Activated CD4-positive, CD25-positive, alpha-beta regulatory T cell (primary cell): ENCODE measurements around the gene LBX2.
"Not testable (repeated sequence)": the region's sequence is repeated elsewhere in the genome, so short reads cannot be mapped to it uniquely, and the experiment has no call there.

Source experiments
- DNase-seq, 4 experiments: peaks; one replicate each; lab custom pipeline; 2025; lab: John Stamatoyannopoulos, UW

Gene LBX2

DNA sequence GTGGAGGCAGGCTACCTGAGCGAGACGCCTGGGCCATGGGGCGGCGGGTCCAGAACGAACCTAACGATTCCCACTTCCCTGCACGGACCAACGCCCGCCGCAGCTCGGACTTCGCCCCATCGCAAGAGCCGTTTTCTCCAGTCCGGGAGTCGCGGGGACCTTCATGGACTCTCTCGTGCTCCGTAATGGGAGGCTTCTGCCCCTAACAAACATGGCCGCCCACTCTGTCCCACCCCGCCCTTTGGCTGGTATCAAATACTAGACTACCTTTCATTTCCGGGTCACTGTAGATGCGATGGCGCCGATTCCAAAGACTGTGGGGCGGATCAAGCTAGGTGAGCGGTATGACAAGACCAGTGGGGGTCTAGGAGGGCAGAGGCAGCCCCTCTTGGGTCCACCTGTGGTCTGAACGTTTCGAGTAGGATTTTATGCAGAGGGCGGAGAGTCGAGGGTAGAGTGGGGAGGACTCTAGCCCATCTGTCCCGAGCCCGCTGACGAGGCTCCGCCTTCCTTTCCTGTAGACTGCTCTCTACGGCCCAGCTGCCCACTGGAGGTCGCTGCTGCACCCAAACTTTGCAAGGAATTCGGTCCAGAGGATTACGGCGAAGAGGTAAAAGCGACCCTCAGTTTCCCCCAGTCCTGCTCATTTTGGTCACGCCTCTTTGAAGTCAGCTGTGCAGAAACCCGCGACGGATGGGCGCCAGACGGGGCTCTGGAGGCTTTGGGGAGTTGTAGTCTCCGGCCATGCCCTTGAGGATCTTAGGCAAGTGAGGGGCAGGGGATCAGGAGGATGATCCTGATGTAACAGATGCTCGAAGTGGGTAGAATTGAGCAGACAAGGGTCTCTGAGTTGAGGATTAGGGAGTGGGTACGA is 16.4 kb downstream of the LBX2 start, which contains the start of the genes CCDC142 and TTC31:
Gene CCDC142, minus strand, starts transcription at position 198 of the 874 bp plus-strand sequence. Its CDS starts 161 bp downstream, at position 37.
Gene TTC31, plus strand, starts transcription at position 281 of the 874 bp plus-strand sequence. Its CDS starts 15 bp downstream, at position 296.
- DNase-seq, result peak; percentile 83 to 87 (median 85)

DNA sequence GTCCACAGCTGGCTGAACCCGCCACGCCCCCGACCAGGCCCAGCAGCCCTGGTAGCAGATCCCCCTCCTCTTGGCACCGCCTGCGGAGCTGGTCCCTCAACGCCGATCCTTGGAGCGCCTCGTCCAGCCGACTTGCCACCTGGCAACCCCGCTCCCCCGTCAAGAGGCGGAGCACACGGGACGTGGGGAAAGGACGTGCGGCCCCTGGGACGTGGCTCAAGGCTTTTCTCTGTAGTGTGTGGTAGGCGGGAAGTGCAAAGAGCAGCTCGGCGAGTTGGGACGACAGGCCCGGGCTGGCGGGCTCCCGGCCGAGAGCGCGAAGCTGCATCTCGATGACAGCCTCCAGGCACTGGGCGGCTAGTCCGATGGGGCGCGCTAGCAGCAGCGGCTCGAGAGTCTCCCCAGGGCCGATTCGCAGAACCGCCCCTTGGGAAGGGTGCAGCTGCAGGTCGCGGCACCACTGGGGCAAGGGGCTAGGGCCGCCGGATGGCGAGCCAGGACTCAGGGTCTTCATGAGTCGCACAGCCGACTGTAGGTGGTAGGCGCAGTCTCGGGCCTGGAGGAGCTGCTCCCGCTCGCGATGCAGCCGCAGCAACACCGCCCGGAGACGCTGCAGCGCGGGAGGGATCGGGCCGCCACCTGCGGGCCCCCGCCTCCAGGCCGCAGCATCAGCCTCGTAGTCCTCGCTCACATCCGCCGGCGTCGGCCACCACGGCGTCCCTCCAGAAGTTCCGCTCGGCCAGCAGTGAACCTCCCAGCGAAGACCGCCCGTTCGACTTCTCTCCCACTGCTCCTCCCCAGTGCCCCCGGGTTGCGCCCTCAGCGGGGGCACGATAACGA is 17.2 kb downstream of the LBX2 start:
- peak in 3 of 4 experiments; percentile 39 to 52 (median 43) for DNase-seq

DNA sequence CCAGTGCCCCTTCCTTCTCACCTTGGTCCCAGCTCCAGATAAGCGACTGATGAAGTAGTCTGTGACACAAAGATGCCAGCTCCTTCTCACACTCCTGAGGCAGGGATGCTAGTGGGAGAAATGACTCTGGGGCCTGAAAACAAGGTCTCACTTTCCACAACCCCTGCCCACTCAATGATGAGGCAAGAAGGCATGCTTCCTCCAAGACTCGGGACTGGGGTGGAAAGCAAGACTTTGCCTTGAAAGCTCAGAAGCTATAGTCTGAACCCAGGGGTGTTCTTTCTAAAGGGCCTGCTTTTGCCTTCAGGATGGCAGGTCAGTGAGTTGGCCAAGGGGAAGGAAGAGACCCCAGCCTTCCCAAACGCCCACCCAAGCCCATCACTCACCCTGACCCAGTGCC is 18.0 kb downstream of the LBX2 start:
- DNase-seq, result no peak

DNA sequence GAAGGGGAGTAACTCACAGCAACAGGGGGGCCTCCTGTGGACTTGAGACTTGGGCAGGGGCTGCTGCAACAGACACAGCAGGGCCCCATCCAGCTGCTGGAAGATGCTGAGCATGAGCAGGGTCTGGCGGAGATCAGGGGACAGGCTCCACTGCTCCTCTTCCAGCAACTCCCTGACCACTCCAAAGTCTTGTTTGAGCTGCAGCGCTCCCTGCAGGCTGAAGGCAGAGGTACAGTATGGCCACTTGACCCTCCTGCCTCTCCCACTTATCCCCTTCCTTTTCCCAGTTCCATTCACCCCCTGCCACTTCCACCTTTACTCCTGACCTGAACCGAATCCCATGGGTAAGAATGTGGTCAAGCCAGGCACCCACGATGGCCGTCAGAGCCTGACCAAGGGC is 24.5 kb downstream of the LBX2 start:
- DNase-seq, result no peak

DNA sequence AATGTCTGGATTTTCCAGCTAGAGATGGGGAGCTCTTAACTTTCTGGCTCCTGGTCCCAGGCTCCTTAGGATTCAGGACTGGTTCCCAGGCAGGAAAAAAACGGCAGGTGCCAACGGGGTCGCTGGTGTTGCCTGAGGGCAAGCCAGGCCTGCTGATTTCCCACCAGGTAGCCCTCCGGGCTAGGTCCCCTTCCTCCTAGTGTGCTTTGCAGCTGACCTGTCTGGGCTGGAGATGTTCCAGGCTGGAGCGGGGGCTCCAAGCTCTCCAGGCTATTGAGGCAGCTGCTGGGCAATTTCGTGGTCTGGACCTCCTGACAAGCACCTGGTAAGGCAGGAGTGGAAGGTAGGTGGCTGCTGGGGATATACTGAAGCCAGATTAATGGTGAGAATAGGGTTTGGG is 24.9 kb downstream of the LBX2 start:
- DNase-seq, result no peak

DNA sequence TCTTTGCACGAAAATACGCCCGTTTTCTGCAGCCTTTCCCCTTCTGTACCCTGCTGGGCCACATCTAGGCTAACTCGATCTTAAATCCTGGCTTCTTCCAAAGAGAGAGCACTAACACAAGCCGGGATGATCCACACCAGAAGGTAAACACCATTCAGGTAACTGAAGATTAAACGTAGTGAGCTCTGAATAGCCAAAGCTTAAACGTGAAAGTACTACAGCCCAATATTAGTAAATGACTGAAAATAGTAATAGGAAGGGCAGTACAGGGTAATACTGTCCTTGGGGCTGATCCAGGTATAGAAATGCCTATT is 26.5 kb downstream of the LBX2 start:
- DNase-seq, result no peak

DNA sequence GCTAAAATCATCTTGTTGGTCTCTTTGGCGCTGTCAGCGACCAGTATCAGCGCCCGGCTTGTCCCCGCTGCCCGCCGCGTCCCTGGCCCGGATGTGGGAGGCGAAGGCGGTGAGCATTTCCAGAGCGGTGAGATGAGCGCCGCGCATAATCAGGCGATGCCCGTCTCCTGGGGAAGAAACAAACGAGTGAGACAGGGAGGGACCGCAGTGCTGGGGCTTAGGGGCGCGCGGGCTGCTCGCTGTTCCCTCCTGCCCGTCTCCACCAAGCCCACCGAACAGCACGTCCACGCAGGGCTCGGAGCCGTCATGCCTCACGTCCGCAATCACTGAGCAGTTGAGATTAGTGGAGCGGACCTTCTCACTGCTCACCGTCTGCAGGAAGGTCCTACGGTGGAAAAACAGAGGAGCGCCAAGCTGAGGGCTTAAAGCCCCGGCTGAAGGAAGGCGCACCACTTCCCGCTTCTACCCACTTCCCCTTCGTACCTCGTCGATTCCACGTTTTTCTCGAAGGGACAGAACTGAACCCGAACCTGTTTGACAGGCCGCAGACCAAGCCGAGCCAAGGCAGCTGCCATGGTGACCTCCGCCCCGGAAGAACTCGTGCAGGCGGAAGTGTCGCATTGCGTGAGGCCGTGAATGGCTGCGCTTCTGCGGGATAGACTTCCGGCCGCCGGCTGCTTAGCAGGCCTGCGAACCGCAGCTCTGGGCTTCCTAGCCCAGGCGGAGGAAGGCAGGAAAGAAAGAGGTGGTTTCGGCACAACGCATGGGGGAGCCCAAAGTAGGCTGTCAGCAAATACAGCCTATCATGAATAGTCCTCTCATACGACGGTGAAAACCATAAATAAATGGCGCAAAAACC is 27.1 kb downstream of the LBX2 start, which contains the start of gene MRPL53:
Gene MRPL53, minus strand, starts transcription at position 595 of the 859 bp plus-strand sequence. Its CDS starts 20 bp downstream, at position 575.
- peak; percentile 91 to 96 (median 96) for DNase-seq

DNA sequence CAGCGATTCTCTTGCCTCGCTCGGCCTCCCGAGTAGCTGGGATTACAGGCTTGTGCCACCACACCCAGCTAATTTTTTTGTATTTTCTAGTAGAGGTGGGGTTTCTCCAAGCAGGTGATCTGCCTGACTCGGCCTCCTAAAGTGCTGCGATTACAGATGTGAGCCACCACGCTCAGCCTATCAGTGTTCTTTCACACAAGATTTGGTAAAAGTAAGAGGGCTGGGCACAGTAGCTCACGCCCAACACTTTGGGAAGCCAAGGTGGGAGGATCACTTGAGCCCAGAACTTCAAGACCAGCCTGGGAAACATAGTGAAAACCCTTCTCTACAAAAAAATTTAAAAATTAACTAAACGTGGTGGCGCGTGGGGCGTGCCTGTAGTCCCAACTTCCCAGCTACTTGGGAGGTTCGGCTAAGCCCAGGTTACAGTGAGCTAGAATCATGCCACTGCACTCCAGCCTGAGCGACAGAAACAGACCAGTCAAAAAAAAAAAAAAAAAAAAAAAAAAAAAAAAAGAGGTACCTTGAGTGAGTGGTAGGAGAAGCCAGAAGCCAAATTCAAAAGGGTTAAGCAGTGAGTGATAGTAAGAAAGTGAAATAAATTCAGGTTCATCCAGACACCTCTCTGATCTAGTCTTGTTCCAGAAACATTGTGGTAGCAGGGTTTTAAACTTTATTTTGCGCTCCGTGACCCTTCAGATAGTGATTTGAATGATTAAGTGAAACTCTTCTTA is 27.9 kb downstream of the LBX2 start:
- no peak for DNase-seq

DNA sequence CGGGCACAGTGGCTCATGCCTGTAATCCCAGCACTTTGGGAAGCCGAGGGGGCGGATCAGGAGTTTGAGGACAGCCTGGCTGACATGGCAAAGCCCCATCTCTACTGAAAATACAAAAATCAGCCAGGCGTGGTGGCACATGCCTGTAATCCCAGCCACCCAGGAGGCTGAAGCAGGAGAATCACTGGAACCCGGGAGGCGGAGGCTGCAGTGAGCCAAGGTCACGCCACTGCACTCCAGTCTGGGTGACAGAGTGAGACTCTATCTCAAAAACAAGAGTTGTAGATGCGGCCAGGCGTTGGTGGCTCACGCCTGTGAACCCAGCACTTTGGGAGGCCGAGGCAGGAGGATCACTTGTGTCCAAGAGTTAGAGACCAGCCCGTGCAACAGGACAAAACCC is 28.7 kb downstream of the LBX2 start:
- DNase-seq, result not testable (repeated sequence)

DNA sequence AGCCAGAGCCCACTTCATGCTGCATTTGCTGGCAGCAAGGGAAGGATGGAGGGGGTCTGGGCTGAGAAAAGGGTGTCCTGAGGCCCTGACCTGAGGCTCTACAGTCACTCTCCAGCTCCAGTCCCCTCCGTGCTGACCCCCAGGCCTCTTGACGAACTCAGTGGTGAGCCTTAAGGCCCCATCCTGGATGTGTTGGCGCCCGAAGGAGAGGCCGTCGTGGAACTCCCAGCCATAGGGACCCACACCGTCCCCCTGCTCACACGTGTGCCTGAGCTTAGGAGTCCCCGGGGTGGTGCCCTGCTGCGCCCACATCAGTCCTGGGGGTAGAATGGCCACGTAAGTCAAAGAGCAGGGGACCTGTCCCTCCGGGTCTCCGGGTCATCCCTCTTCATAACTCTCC is 35.0 kb downstream of the LBX2 start:
- DNase-seq, result no peak

DNA sequence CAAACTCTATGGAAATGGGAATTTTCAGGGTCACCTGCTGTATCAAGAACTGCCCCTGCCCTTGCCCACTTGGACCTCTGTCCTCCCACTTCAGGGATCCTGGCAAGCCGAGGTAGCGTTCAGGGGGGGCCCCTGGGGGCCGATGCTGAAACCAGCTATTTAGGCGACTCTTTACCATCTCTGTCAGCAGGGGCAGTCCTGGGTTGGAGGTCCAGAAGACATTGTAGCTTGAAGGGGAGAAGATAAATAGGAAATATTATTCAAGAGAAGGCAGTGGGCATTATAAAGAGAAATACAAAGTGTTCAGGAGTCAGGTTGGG is 36.7 kb downstream of the LBX2 start:
- no peak for DNase-seq

DNA sequence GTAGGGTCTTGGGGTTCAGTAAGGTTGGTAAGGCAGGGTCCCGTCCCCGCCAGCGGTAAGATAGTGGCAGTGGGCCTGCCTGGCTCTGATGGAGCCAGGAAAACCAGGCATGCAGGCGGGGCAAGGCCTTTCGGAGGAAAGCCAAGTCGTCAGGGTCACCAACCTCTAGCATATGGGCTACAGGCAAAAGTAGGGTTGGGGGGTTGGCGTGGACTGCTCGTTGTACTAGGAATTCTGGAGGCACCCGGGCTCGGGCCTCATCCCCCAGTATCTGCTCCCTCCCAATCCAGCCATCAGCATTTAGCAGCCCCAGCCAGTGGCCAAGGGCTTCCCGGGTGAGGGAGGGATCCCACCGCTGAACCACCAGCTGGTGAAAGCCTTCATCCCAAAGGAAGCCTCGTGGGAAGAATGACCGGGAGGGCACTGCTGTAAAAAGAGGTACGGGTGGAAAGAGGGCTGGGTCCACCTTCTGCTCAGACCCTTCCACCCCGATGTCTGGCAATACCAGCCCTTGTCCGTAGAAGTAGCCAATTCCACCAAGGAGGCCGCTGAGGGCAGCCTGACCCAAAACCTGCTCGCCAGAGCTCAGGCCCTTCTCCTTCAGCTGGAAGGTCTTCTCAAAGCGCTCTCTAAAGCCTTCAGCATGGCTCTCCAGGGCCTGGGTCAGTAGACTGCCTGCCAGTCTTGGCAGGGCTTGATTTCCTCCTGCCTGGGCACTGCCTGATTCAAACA is 37.2 kb downstream of the LBX2 start:
- no peak for DNase-seq

DNA sequence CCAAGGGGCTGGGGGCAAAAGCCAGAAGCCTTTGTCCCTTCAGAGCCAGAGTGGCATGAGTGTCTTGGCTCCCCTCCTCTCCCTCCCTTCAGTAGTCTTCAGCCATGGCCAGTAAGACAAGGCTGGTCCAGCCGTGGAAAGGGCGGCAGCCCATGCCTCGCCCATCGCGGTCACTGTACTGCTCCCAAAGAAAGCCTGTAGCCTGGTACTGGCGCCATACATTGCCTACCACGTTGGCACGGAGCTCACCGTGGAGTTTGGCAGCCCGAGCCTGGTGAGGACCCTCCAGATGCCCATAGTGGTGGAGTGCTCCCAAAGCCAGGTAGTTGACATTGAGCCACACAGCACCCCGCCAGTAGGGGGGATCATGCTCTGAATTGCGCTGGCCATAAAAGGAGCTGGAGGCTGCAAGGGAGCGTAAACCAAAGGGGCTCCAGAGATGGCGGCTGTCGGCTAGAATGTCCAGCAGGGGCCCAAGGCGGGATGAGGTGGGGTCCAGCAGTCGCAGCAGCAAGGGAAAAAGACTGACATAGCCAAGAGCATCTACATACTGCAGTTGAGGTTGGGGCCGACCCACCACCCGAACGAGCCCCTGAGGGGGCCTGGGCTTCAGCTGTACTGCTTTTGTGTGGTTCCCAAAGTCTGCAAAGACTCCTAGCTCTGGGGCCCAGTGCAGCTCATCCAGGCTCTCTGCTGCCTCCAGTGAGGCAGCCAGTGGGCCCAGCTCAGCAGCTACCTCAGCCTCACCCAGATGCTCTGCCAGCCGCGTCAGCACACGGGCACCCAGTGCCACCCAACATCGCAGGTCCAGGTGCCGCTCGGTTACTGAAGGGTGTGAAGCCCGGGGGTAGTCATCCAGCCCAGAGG is 38.0 kb downstream of the LBX2 start:
- no peak for DNase-seq

DNA sequence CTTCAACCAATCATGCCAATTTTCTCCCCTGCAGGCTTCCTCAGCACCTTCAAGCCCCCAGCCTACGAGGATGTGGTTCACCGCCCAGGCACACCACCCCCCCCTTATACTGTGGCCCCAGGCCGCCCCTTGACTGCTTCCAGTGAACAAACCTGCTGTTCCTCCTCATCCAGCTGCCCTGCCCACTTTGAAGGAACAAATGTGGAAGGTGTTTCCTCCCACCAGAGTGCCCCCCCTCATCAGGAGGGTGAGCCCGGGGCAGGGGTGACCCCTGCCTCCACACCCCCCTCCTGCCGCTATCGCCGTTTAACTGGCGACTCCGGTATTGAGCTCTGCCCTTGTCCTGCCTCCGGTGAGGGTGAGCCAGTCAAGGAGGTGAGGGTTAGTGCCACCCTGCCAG is 39.2 kb downstream of the LBX2 start:
- DNase-seq, result not testable (repeated sequence)

DNA sequence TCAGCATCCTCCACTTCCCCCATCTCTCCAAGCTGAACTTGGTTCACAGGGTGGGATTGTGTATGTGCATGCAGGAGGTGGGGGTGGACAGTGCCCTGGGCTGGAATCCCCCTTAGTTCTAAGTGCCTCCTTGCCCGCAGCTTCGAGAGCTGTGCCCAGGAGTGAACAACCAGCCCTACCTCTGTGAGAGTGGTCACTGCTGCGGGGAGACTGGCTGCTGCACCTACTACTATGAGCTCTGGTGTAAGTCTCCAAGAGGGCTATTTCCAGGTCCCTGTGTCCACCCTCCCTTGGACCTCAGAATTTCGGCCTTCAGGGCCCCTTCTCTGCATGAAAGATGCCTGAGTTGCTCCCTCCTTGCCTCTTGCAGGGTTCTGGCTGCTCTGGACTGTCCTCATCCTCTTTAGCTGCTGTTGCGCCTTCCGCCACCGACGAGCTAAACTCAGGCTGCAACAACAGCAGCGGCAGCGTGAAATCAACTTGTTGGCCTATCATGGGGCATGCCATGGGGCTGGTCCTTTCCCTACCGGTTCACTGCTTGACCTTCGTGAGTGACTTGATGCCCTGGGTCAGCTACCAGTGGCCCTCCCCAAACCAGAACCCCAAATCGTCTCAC is 39.8 kb downstream of the LBX2 start:
- not testable (repeated sequence) for DNase-seq

DNA sequence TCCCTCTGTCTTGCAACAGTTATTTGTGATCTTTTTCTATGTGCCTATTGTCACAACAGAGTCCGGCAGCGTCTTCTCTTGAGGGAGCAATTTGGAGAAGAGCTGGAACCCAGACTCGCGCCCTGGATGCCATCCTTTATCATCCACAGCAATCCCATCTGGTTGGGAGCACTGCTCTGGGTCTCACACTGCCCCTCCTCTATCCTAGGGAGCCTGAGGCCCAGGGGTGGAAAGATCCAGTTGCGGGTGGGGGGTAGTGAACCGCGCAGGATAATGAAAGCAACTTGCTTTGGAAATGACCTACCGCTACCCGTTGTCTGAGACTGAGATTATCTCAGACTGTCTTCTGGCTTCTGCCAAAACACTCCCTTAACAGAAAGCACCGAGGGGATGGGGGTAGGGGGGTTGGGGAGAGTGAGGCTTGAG is 40.5 kb downstream of the LBX2 start:
- no peak for DNase-seq

DNA sequence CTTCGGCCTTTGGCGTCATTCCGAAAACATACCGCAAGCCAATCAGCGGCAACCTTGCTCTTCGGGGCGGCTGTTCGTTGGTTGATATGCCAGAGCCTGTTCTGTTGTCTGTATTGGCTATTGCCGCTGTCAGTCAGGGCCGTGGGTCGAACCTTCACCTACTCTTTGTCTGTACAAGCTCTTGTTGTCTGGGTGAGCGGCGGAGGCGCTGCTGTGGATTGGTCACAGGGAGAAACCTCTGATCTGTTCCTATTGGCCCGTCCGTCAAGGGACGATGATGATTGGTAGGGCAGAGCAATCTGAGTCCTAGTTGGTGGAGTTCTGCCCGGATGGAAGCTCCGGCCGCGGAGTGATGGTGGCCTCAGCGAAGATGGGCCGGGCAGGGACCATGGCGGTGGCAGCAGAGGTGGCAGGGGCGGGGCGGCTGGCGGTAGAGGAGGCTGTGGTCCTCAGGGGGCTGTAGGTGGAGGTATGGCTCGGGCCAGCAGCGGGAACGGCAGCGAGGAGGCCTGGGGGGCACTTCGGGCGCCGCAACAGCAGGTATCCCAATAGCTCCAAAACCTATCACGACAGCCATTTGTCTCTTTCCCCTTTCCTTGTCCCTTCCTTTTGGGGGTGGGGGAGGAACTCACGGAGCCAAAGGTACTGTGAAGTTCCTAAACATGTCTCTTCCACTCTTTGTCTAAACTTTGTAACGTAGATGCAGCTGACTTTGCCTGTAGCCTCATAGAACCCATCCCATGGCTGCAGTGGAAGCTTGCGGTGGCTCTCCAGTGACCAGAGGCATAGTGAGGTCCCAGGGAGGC is 41.1 kb downstream of the LBX2 start, which contains the start of gene WBP1:
Gene WBP1, plus strand, starts transcription at position 307 of the 806 bp plus-strand sequence. Its CDS starts 165 bp downstream, at position 472.
- peak; percentile 93 to 96 (median 94) for DNase-seq

DNA sequence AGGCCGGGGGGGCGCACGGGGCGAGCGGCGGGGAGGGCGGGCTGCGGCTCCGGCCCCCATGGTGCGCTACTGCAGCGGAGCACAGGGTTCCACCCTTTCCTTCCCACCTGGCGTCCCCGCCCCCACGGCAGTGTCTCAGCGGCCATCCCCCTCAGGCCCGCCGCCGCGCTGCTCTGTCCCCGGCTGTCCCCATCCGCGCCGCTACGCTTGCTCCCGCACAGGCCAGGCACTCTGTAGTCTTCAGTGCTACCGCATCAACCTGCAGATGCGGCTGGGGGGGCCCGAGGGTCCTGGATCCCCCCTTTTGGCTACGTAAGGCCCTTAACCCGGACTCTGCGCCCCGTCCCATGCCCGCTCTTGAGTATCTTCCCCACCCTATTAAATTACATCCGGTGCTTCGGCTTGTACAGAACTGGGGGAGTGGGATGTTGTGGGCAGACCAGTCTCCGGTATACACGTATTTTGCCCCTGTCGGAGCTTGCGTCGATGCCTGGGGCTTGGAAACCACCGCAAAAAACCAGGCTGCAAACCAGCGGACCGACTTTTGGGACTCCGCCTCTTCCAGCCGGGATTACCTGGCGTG is 41.8 kb downstream of the LBX2 start:
- DNase-seq, result peak; percentile 54 to 68 (median 63)
